GM19467 (cell line): Measurements from ENCODE around the gene IPO4.
A peak's percentile ranks its signal among the peaks of the same experiment; 100 is the strongest.

ENCODE experiments used
- ATAC-seq: cut with Tn5 transposase; IDR thresholded peaks from one replicate; pipeline ENCODE4 v1.9.1; 2021; ENCODE audit warnings: mild to moderate bottlenecking, moderate library complexity; ENCODE audit not compliant: unreplicated experiment

The IPO4 gene

DNA sequence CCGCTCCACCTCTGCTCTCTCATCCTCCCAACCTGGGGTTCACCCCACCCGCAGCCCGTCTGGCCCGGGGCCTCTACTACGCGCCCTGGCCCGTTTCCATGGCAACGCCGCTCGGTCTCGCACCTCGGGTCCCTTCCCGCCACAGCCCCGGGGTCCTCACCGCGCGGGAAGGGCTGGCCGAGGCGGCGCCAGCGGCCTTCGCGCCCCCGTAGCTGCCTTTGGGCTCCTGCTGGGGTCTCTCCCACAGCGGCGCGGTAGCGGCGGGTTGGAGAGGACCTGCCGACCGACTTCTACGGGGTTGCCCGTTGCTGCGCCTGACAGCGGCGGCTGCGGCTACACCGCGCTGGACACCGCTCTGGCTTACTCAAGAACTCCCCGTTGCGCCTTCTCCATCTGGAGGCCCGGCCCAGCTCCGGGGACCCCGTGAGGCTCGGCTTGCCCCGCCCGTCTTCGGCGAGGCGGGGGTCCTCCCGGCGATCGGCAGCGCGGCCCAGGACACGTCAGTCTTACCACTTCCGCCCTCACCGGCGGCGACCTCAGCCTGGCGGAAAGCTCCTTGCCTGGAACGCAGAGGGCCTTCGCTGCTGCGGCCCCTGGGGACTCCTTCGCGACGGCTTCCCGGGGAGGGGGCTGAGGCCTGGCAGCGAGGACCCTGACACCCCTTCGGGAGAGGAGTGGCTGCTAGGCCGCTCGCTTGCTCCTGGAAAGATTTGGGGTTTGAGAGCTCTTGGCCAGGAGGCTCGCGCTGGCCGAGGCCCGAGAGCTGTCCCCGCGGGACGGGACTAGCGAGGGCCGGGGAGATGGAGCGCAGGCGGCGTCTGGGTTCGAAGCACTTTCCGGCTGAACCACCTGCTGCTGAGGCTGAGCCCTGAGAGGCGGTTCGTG, 6.8 kb upstream of the IPO4 start, which contains the start of gene TM9SF1:
Gene TM9SF1 (minus strand): TSS at position 256 of the 885 bp plus-strand sequence. CDS start 422 bp downstream, outside the sequence.
- peak; percentile 71 for ATAC-seq

DNA sequence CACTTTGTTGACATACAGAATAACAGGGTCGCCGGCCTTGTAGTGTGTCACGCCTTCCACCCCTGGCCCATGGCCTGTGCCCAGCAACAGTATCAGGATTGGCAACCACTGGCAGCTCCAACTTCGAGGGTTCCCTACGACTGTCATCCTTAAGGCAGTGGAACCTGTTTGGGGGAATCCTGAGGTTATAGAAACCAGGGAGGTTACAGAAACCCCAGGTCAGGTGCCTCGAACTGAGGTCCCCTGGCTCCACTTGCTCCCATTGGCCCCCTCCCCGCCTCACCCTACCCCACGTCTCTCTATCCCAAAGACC, 6.2 kb upstream of the IPO4 start:
- no peak for ATAC-seq

DNA sequence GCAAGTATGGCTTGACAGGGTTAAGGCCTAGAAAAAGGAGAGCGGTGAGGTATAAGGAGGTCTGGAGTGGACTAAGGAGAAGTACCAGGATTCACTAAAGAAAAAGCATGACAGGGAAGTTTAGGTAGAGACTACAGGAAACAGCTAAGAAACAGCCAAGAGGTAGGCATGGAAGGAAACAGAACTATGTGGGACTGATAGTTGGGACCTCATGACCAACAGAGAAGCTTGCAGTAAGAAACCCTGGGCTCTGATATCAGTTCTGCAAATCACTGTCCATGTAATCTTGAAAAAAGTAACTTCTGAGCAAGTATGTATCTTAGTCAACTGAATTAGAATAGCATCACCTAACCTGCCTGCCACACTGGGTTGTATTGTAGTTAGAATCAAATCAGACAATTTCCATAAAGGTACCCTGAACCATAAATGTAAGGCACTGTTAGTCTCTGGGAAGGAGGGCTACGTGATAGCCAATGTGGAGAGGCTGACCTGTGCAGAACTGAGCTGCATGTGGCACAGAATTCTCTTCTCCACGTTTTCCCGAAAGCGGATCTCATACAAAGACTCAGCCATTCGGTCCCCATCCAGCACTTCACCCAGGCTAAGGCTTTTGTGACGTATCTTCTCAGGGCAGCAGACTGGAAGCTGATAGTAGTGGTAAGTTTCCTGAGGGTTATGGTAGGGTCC, 5.7 kb upstream of the IPO4 start:
- no peak for ATAC-seq

DNA sequence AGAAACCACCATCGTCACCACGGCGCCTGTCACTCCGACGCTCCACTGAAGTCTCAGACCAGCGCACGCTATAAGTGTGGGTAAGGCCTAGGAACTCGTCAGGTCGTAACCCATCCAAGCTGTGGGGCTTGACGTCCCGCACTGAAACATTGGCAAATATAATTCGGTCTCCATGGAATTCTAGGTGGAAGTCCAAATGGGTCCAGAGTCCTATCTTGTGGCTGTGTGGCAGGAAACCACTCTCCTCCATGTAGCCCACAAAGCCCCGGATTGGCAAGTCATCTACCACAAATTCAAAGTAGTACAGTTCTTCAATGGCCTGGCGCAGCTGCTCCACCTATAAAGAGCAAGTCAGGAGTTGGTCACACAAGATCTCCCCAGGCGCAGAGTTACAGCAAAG, 4.3 kb upstream of the IPO4 start:
- no peak for ATAC-seq

DNA sequence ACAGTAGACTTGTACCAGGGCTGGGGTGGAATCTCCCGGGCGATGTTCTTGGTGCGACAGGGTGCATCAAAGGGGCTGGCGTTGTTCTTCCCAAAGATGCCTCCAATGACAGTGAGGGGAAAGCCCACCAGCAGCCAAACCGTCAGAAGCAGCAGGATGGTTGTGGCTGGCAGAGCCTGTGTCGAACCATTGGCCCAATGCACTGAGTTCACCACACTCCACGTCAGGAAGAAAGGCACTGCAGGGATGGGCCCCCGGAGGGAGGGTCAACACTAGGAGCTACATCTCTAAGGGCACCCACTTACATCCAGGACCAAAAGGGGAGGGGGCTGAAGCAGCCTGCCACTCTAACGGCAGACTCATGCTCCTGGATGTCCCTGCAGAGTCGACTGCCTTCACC, 1.8 kb upstream of the IPO4 start:
- ATAC-seq = no peak

DNA sequence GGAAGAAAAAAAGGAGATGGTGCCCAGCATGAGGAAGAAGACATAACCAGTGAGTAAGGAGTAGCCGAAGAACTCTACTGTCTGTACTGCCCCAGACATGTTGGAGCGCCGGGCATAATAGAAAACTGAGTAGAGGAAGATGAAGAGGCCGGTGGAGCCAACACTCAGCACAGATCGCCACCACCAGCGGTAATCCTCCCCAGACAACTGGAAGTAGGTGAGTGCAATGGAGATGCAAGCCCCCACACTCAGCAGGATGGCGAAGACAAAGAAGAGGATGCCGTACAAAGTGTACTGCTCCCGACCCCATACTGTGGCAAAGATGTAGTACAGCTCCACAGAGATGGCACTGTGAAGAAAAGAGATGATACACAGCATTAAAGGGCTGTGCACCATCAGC, 844 bp upstream of the IPO4 start:
- no peak for ATAC-seq

DNA sequence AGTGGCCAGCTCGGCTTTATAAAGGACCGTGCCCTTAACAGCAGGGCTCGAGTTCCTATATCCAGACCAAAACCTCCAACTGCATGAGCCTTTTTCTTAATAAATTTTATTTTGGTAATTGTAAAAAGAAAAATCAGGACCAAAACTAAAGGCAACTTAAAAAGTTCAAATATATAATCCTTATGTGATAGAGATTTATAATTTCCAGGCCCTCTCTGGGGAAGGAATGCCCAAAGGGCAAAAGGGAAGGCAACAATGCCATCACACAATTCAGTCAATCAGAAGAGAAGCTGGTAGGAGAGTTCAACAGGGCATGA, 401 bp upstream of the IPO4 start:
- no peak for ATAC-seq

DNA sequence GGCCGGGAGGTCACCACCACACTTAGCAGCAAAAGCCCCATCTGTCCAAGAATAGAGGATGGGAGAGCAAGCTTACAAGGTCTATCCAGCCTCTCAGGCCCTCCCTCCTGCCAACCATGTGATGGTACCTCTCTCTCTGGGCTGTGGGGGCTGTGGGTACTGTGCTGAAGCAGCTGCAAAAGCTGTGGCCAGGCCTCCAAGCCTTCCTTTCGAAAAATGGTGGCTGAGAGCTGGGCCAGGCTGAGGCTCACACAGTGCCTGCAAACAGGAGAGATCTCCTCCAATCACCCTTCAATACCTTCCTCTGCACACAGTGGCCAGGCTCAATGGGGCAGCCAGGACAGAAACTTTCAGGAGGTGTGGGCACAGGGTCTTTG, 1.1 kb downstream of the IPO4 start:
- no peak for ATAC-seq

DNA sequence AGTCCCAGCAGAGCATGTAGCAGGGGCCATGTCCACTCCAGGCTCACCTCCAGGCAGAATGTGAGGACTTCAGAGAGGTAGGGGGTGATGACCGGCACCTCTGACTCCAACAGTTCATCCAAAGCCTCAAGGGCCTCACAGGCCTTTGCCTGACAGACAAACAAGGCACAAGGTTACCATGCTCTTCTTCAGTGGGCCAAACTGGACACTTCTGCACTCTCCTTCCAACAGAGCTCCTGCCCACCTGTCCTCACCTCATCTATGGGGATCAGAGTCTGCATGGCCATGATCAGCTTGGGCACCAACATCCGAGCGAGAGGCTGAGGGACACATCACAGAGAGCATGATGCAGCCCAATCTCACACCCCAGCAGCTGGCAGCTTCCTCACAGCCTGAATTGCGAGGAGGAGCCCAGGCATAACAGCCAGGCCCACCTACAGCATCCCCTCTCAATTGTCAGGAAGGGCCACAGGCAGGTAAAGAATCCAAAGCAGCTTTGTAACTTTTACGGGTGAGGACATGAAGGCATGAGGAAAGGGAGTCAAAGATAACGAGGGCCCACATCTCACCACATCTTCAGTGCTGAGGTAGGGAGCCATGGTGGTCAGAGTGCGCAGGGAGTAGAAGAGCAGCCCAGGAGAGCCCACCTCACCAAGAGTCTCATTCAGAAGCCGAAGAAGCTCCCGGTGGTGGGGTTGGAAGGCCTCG, 1.6 kb downstream of the IPO4 start:
- ATAC-seq = no peak

DNA sequence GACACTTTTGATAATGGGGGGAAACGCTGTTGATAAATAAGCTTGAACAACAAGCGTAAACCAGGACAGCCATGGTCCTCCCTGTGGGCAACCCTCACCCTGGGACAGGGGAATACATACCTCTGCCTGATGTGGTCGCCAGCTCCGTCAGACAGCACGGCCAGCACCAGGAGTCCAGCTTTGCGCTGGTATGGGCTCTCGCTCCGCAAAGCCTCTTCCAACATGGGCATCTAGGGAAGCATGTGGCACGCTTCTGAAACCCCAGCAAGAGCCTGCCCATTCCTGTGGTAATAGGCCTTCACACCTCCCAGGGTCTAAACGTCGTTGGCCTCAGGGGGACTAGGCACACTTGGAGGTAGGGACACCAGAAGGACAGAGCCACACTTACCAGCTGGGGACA, 2.9 kb downstream of the IPO4 start:
- no peak for ATAC-seq

GRCh38 chr14:24185026-24185425, 3.6 kb downstream of the IPO4 start:
- no peak for ATAC-seq

DNA sequence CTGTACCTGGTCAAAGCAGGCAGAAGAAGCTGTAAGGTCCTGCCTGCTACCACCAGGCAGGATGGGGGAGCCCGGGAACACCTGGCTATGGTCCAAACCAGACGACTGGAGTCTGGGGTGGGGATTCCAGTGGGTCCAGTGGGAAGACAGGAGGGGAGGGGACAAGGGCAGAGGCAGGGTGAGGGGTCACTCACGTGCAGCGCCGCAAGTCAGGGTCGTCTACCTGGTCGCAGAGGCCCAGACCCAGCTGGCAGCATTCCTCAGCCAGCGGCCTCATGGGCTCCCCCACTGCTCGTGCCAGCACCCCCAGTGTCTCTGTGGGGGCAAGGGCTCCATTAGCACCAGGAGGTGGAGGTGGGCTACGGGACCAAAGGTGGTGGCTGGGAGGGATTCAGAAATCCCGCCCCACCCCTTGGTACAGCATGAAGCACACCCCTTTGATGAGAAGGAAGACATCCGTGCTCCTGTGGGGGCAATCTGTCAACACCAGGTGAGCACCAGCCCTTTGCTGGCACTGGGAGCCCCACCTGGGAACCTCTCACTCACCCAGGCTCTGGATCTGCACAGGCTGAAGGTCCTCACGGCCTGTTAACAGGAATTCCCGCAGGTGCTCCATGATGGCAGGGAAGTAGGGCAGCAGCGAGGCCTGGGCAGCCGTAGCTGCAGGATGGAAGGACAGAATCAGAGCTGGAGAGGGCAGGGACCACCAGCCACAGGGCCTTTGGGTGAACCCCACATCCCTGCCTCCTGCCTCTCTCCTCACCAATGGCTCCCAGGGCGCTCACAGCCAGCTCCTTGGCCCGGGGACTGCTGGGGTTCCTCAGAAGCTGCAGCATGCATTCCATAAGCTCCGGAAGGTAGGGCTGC, 4.3 kb downstream of the IPO4 start:
- no peak for ATAC-seq

DNA sequence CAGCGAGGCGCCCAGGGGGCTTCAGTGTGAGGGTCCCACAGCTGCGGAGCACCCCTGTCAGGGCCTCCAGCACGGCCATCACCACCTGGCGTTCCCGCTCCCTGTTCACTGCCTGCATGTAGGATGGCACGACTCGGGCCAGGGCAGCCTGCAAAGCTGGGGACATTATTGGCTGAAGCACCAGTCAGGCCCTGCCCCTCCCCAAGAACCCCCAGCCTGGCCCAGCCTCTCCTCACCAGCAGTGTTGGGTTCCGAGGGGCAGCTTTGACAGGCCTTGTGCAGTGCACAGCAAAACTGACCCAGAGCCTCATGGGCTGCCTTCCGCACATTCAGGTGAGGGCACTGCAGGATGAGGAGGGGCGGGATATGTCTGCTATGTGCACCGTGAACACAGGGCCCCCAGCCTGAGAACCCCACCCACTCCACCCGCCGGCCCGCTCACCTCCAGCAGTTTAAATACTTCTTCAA, 5.6 kb downstream of the IPO4 start:
- ATAC-seq = no peak

- no peak for ATAC-seq
These were observed 6.3 kb downstream of the IPO4 start for GRCh38 chr14:24182110-24182882.

DNA sequence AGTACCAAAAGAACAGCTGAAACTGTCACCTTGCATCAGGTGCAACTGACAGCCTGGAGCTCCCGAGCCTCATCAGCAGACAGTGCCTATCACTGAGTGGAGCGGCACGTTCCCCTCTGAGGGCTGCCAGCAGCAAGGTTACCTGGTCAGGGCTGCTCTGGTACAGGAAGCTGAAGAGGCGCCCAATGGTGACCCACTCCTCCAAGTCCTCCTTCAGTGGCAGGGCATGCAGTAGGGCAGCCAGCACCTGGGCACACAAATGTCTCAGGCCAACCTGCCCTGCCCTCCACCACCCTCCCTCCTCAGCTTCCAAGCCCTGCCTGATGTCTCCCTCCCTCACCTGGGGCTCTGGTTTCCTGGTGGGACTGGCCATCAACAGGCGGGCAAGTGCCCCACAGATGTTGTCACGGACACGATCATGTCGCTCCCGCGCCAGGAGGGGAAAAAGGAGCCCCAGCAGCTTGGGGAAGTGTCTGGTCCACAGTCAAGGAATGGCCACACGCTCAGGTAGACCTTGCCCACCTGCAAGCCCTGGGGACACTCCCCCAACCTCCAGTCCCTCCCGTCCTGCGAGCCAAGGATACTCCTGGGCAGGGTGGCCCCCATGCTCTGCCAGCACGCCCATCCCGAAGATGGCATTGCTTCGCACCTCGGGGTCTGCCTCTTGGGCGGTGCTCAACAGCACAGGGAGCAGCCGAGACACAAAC, 7.1 kb downstream of the IPO4 start:
- ATAC-seq = no peak

DNA sequence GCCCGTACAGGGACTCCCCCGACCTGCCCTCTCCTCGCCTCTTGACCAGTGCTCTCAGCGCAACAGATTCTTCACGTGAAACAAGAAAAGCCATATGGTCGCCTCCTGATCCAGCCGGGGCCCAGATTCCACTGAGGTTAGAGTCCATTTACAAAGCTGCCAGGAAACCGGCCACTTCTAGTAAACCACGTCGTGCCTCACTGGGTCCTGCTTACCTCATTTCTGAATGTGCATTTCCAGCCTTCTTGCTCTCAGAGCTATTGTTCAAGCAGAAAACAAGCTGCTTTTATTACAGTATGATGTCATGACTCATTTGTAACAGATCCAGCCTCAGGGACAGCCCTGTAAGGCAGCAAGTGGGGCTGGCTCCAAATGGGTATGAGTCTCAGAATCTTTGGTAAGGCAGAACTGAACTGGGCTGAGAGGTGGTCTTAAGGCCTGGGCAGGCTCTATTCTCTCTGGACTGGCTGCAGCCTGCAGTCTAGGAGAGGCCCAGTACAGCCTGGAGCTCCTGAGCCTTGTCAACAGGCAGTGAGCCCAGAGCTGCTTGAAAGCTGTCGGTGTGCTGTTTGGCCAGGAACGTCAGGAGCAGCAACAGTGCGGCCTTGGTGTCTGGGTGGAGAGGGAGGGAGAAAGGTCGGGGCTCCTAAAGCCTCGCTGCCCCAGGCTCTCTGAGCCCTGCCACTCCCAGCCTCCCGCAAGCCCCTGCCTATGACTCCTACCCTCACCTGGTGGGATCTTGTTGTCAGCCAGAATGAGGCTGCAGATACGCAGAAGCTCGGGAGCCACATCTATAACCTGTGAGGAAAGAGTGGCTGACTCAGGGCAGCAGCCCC, 8.4 kb downstream of the IPO4 start:
- ATAC-seq = no peak

- no peak for ATAC-seq
These were observed 9.2 kb downstream of the IPO4 start for GRCh38 chr14:24179294-24179960.
